Thyroid gland (tissue), 4 donors: Measurements from ENCODE around the gene C19orf12. TPM values are rescaled to one million over a fixed set of nuclear protein-coding genes. Genes with fewer than 3 reads are reported as not detected.

Source experiments
- DNase-seq, 2 donors: peaks; one replicate each; pipeline ENCODE4 v3.0.0-alpha.2; 2019
- H3K27ac ChIP-seq, 3 donors: fragments of 200-600 bp; sonication (generic); 1 replicate in 2 of 3; 2 replicates in 1 of 3; pipeline ENCODE4 v1.5.1; 2016 to 2019; ENCODE audit warnings: mild to moderate bottlenecking in 1 of 3, moderate library complexity in 1 of 3
- H3K27me3 ChIP-seq: fragments of 200-600 bp; sonication (generic); one replicate; pipeline ENCODE4 v1.5.1; 2019
- H3K36me3 ChIP-seq, 2 donors: fragments of 200-600 bp; sonication (generic); one replicate each; pipeline ENCODE4 v1.5.1; 2016 to 2019
- H3K4me1 ChIP-seq, 2 donors: fragments of 200-600 bp; sonication (generic); one replicate each; pipeline ENCODE4 v1.5.1; 2017 to 2019
- H3K4me3 ChIP-seq, 3 donors: fragments of 200-600 bp; sonication (generic); replicated peaks in 1 of 3; 1 replicate in 2 of 3; 2 replicates in 1 of 3; pipeline ENCODE4 v1.5.1; 2016; ENCODE audit warnings: mild to moderate bottlenecking in 1 of 3
- H3K9me3 ChIP-seq: fragments of 200-600 bp; sonication (generic); one replicate; pipeline ENCODE4 v1.5.1; 2017
- POLR2A ChIP-seq, 2 donors: fragments of 450-650 bp; IDR thresholded peaks; one replicate each; pipeline ENCODE4 v1.6.1; 2017; ENCODE audit warnings: antibody characterized with exemption in 2 of 2, mild to moderate bottlenecking in 2 of 2, moderate library complexity in 1 of 2
- WGBS, 2 donors: methylation state at CpG; one replicate each; pipeline ENCODE4 v1.1.5; 2017; 5-methylcytosine and 5-hydroxymethylcytosine counted together
- intact Hi-C: fragments of 100-400 bp; cut with DNase I; formaldehyde crosslinking; loops from one replicate; pipeline ENCODE4 v1.15.1; 2023
- total RNA-seq, 4 donors: library from RNA; depleted of rRNA; stranded (reverse); fragments of >200 nt; gene quantifications; one replicate each; pipeline ENCODE4 v1.2.3, GENCODE V29; 2016
- TF ChIP-seq, protein P1 (sequence below), 6 experiments: fragments of 200-600 bp in 3 of 6; fragments of 450-650 bp in 3 of 6; sonication (generic) in 3 of 6; IDR thresholded peaks; one replicate each; pipeline ENCODE4 v1.5.1; 2016 to 2019; ENCODE audit warnings: antibody characterized with exemption in 6 of 6, mild to moderate bottlenecking in 2 of 6, inconsistent platforms in 1 of 6, moderate library complexity in 1 of 6

Gene C19orf12
- total RNA-seq, 4 donors from 2014 or later: 24.4 to 34.0 (median 31.9) TPM

DNA sequence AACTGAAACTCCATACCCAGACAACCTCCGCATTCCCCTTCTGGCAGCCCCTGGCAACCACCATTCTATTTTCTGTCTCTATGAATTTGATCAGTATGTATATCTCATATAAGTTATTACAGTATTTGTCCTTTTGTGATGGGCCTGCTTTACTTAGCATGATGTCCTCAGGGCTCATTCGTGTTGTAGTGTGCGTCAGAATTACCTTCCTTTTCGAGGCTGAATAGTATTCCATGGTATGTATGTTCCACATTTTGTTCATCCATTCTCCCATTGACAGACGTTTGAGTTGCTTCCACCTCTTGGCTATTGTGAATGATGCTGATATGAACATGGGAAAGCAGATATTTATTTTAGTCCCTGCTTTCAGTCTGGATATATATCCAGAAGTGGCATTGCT is 44.8 kb downstream of the C19orf12 start:
- WGBS, 2 donors: 94 to 95% methylated on average over 5 of the region's 5 CpGs
- H3K4me1 ChIP-seq: peaks cover 15 to 55% of the 10 kb centered on the region in 2 donors
- intact Hi-C loops: no loop called here
- no peak for DNase-seq
- no peaks in the 10 kb centered on the region for H3K27me3 ChIP-seq
- H3K36me3 ChIP-seq: peaks cover 11 to 12% of the 10 kb centered on the region in 2 donors
- H3K9me3 ChIP-seq: no peaks in the 10 kb centered on the region
- no peak overlapping the region for H3K27ac ChIP-seq
- TF ChIP-seq, protein P1, sequence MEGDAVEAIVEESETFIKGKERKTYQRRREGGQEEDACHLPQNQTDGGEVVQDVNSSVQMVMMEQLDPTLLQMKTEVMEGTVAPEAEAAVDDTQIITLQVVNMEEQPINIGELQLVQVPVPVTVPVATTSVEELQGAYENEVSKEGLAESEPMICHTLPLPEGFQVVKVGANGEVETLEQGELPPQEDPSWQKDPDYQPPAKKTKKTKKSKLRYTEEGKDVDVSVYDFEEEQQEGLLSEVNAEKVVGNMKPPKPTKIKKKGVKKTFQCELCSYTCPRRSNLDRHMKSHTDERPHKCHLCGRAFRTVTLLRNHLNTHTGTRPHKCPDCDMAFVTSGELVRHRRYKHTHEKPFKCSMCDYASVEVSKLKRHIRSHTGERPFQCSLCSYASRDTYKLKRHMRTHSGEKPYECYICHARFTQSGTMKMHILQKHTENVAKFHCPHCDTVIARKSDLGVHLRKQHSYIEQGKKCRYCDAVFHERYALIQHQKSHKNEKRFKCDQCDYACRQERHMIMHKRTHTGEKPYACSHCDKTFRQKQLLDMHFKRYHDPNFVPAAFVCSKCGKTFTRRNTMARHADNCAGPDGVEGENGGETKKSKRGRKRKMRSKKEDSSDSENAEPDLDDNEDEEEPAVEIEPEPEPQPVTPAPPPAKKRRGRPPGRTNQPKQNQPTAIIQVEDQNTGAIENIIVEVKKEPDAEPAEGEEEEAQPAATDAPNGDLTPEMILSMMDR (IDR thresholded peaks at IDR 0.05): no peak
- no peak for TF ChIP-seq POLR2A (IDR thresholded peaks at IDR 0.05)
- no peak overlapping the region for H3K4me3 ChIP-seq

GRCh38 chr19:29668746-29669609 is 46.1 kb downstream of the C19orf12 start:
- intact Hi-C loops: loop anchor here (10.0 kb wide), 1 partner anchor 46 kb away; the partner anchor contains the start of gene C19orf12
- 87 to 89% methylated on average over 10 to 13 of the region's 13 CpGs for WGBS, 2 donors

GRCh38 chr19:29667901-29668341 is 47.1 kb downstream of the C19orf12 start:
- intact Hi-C loops: loop anchor here (10.0 kb wide), 1 partner anchor 47 kb away; the partner anchor contains the start of gene C19orf12
- no peak overlapping the region for H3K4me3 ChIP-seq
- no peaks in the 10 kb centered on the region for H3K9me3 ChIP-seq
- no peak for DNase-seq
- H3K4me1 ChIP-seq: peaks cover 19 to 73% of the 10 kb centered on the region in 2 donors
- TF ChIP-seq, protein P1 (IDR thresholded peaks at IDR 0.05): no peak
- TF ChIP-seq POLR2A (IDR thresholded peaks at IDR 0.05): no peak
- WGBS, 2 donors: 71 to 72% methylated on average over 3 to 7 of the region's 7 CpGs
- peak overlapping the region in 1 of 3 donors; percentile 6 for H3K27ac ChIP-seq
- no peaks in the 10 kb centered on the region for H3K27me3 ChIP-seq
- no peaks in the 10 kb centered on the region for H3K36me3 ChIP-seq

More at GRCh38 chr19:29668746-29669609, 46.1 kb downstream of the C19orf12 start:
- H3K4me1 ChIP-seq: peaks cover 15 to 65% of the 10 kb centered on the region in 2 donors
- H3K27me3 ChIP-seq: no peaks in the 10 kb centered on the region
- H3K9me3 ChIP-seq: no peaks in the 10 kb centered on the region
- no peak overlapping the region for H3K4me3 ChIP-seq
- H3K36me3 ChIP-seq: peaks cover 0 to 1% of the 10 kb centered on the region in 2 donors
- TF ChIP-seq, protein P1 (IDR thresholded peaks at IDR 0.05): no peak
- no peak for TF ChIP-seq POLR2A (IDR thresholded peaks at IDR 0.05)
- no peak for DNase-seq
- H3K27ac ChIP-seq: no peak overlapping the region

- Histone ChIP-seq H3K27me3 (no peaks in the 10 kb centered on the region), H3K36me3 (no peaks in the 10 kb centered on the region), H3K9me3 (no peaks in the 10 kb centered on the region), H3K4me1 (peaks cover 25 to 73% of the 10 kb centered on the region in 2 donors), H3K27ac (peak overlapping the region in 2 of 3 donors; percentile 66 to 81), H3K4me3 (peak overlapping the region in 1 of 3 donors; percentile 93)
- no peak for DNase-seq
- WGBS, 2 donors: 82 to 92% methylated on average over 11 of the region's 11 CpGs
- intact Hi-C loops: loop anchor here (10.0 kb wide), 1 partner anchor 47 kb away; the partner anchor contains the start of gene C19orf12
- TF ChIP-seq, protein P1 (IDR thresholded peaks at IDR 0.05): no peak
- TF ChIP-seq POLR2A (IDR thresholded peaks at IDR 0.05): no peak
These were observed 47.7 kb downstream of the C19orf12 start for GRCh38 chr19:29667387-29667783.
